Activated CD4-positive, alpha-beta memory T cell treated with anti-CD3 and anti-CD28 coated beads, Interleukin-2, amount 10 ng/mL, durations not matched to agents 7 days and 5 days (primary cell): Measurements from ENCODE around the gene VAPB. TPM values are rescaled to one million over a fixed set of nuclear protein-coding genes. Genes with fewer than 3 reads are reported as not detected.

Experiments used
- CTCF ChIA-PET: fragments of 350-600 bp; sonication (Branson Sonifier 250); formaldehyde crosslinking; loops from one replicate; lab custom pipeline; 2021; ENCODE audit warnings: antibody characterized with exemption, inconsistent platforms; lab: Charles Lee
- POLR2A ChIA-PET: fragments of 350-600 bp; sonication (Branson Sonifier 250); formaldehyde crosslinking; loops from one replicate; lab custom pipeline; 2021; ENCODE audit warnings: antibody characterized with exemption; lab: Charles Lee
- DNase-seq: peaks from one replicate; pipeline ENCODE4 v3.0.0-alpha.2; 2020
- H3K27ac Mint-ChIP-seq: one replicate; pipeline ENCODE4 v1.8.0; 2021; ENCODE audit warnings: mild to moderate bottlenecking, mixed read lengths
- H3K27me3 Mint-ChIP-seq: one replicate; pipeline ENCODE4 v1.8.0; 2021; ENCODE audit warnings: mixed read lengths
- H3K36me3 Mint-ChIP-seq: one replicate; pipeline ENCODE4 v1.8.0; 2021; ENCODE audit warnings: low read depth, mixed read lengths
- H3K4me1 Mint-ChIP-seq: one replicate; pipeline ENCODE4 v1.8.0; 2021; ENCODE audit warnings: mixed read lengths
- H3K4me3 Mint-ChIP-seq: one replicate; pipeline ENCODE4 v1.8.0; 2021; ENCODE audit warnings: mild to moderate bottlenecking, mixed read lengths
- H3K9me3 Mint-ChIP-seq: one replicate; pipeline ENCODE4 v1.8.0; 2021; ENCODE audit warnings: mixed read lengths
- total RNA-seq, 2 experiments: library from RNA; stranded (reverse); gene quantifications; one replicate each; pipeline ENCODE4 v1.2.3, GENCODE V29; 2021

Gene VAPB
- total RNA-seq, 2 experiments from 2014 or later, result 31.3 to 31.5 TPM

GRCh38 chr20:58463256-58463655, 74.2 kb downstream of the VAPB start:
- CTCF ChIA-PET, result interaction anchor here (1.2 to 1.7 kb wide), 2 partner anchors 18 to 25 kb away, joined by 3 to 6 read pairs; no protein-coding TSS in a partner anchor
- DNase-seq, result no peak
- Mint-ChIP-seq H3K9me3 (no peaks in the 10 kb centered on the region), H3K27ac (no peak overlapping the region), H3K27me3 (peaks cover 4% of the 10 kb centered on the region), H3K4me1 (no peaks in the 10 kb centered on the region), H3K36me3 (no peaks in the 10 kb centered on the region), H3K4me3 (no peak overlapping the region)
- POLR2A ChIA-PET, result no interaction called here

GRCh38 chr20:58464838-58465237, 75.8 kb downstream of the VAPB start:
- POLR2A ChIA-PET, result no interaction called here

GRCh38 chr20:58466095-58466708, 77.2 kb downstream of the VAPB start:
- Mint-ChIP-seq H3K27ac (no peak overlapping the region), H3K36me3 (no peaks in the 10 kb centered on the region), H3K4me3 (no peak overlapping the region), H3K9me3 (no peaks in the 10 kb centered on the region), H3K27me3 (peaks cover 4% of the 10 kb centered on the region), H3K4me1 (no peaks in the 10 kb centered on the region)
- no peak for DNase-seq
- CTCF ChIA-PET, result no interaction called here
- POLR2A ChIA-PET, result no interaction called here

More at GRCh38 chr20:58464838-58465237, 75.8 kb downstream of the VAPB start:
- CTCF ChIA-PET, result no interaction called here
- no peak overlapping the region for H3K27ac Mint-ChIP-seq
- H3K36me3 Mint-ChIP-seq, result no peaks in the 10 kb centered on the region
- no peaks in the 10 kb centered on the region for H3K4me1 Mint-ChIP-seq
- H3K4me3 Mint-ChIP-seq, result no peak overlapping the region
- DNase-seq, result no peak
- H3K9me3 Mint-ChIP-seq, result no peaks in the 10 kb centered on the region
- H3K27me3 Mint-ChIP-seq, result peaks cover 4% of the 10 kb centered on the region

- no peaks in the 10 kb centered on the region for H3K36me3 Mint-ChIP-seq
- no peak overlapping the region for H3K4me3 Mint-ChIP-seq
- CTCF ChIA-PET, result no interaction called here
- no peaks in the 10 kb centered on the region for H3K4me1 Mint-ChIP-seq
- no peak for DNase-seq
- no peaks in the 10 kb centered on the region for H3K9me3 Mint-ChIP-seq
- no peak overlapping the region for H3K27ac Mint-ChIP-seq
- POLR2A ChIA-PET, result no interaction called here
- peaks cover 4% of the 10 kb centered on the region for H3K27me3 Mint-ChIP-seq
These were observed 77.9 kb downstream of the VAPB start for GRCh38 chr20:58466729-58467571.

GRCh38 chr20:58467572-58468527, 78.8 kb downstream of the VAPB start:
- POLR2A ChIA-PET, result no interaction called here
- Mint-ChIP-seq H3K27ac (no peak overlapping the region), H3K27me3 (peaks cover 4% of the 10 kb centered on the region), H3K36me3 (no peaks in the 10 kb centered on the region), H3K4me3 (no peak overlapping the region), H3K9me3 (no peaks in the 10 kb centered on the region), H3K4me1 (no peaks in the 10 kb centered on the region)
- no peak for DNase-seq
- CTCF ChIA-PET, result no interaction called here

- Mint-ChIP-seq H3K36me3 (no peaks in the 10 kb centered on the region), H3K27me3 (peaks cover 2% of the 10 kb centered on the region), H3K4me1 (no peaks in the 10 kb centered on the region), H3K9me3 (no peaks in the 10 kb centered on the region), H3K27ac (no peak overlapping the region), H3K4me3 (no peak overlapping the region)
- POLR2A ChIA-PET, result no interaction called here
- DNase-seq, result no peak
- CTCF ChIA-PET, result no interaction called here
These were observed 80.6 kb downstream of the VAPB start for GRCh38 chr20:58469616-58470015.

- no peak for DNase-seq
- H3K27me3 Mint-ChIP-seq, result peaks cover 2% of the 10 kb centered on the region
- no peaks in the 10 kb centered on the region for H3K36me3 Mint-ChIP-seq
- CTCF ChIA-PET, result no interaction called here
- H3K4me3 Mint-ChIP-seq, result no peak overlapping the region
- no peaks in the 10 kb centered on the region for H3K4me1 Mint-ChIP-seq
- no peaks in the 10 kb centered on the region for H3K9me3 Mint-ChIP-seq
- POLR2A ChIA-PET, result no interaction called here
- H3K27ac Mint-ChIP-seq, result no peak overlapping the region
These were observed 81.5 kb downstream of the VAPB start for GRCh38 chr20:58470336-58471192.

- Mint-ChIP-seq H3K9me3 (no peaks in the 10 kb centered on the region), H3K36me3 (no peaks in the 10 kb centered on the region), H3K4me3 (no peak overlapping the region), H3K27ac (no peak overlapping the region), H3K27me3 (peaks cover 2% of the 10 kb centered on the region), H3K4me1 (no peaks in the 10 kb centered on the region)
- ChIA-PET POLR2A (no interaction called here), CTCF (no interaction called here)
- no peak for DNase-seq
These were observed 82.5 kb downstream of the VAPB start for GRCh38 chr20:58471193-58472164.

- no peaks in the 10 kb centered on the region for H3K4me1 Mint-ChIP-seq
- no peaks in the 10 kb centered on the region for H3K36me3 Mint-ChIP-seq
- ChIA-PET CTCF (no interaction called here), POLR2A (no interaction called here)
- no peak overlapping the region for H3K4me3 Mint-ChIP-seq
- H3K9me3 Mint-ChIP-seq, result no peaks in the 10 kb centered on the region
- H3K27ac Mint-ChIP-seq, result no peak overlapping the region
- no peak for DNase-seq
- H3K27me3 Mint-ChIP-seq, result peaks cover 2% of the 10 kb centered on the region
These were observed 83.4 kb downstream of the VAPB start for GRCh38 chr20:58472273-58473018.

- Mint-ChIP-seq H3K36me3 (no peaks in the 10 kb centered on the region), H3K4me1 (no peaks in the 10 kb centered on the region), H3K27me3 (peaks cover 4% of the 10 kb centered on the region), H3K27ac (no peak overlapping the region), H3K9me3 (no peaks in the 10 kb centered on the region), H3K4me3 (no peak overlapping the region)
- DNase-seq, result no peak
- POLR2A ChIA-PET, result no interaction called here
- CTCF ChIA-PET, result no interaction called here
These were observed 84.7 kb downstream of the VAPB start for GRCh38 chr20:58473453-58474425.
